HAP-1 (cell line): ENCODE data around the gene SEC14L1.

Experiments
- DNase-seq, 2 experiments: peaks; one replicate each; pipeline ENCODE4 v3.0.0-alpha.2; 2016 to 2020; ENCODE audit warnings: low spot score in 2 of 2
- H3K27me3 ChIP-seq: fragments of 250-450 bp; sonication (Bioruptor Pico); 2 replicates; pipeline ENCODE4 v1.5.1; 2020; ENCODE audit warnings: low read depth, mild to moderate bottlenecking, moderate library complexity
- H3K36me3 ChIP-seq: fragments of 250-450 bp; sonication (Bioruptor Pico); replicated peaks from 2 replicates; pipeline ENCODE4 v1.5.1; 2020; ENCODE audit warnings: mild to moderate bottlenecking
- H3K4me1 ChIP-seq: fragments of 250-450 bp; sonication (Bioruptor Pico); 2 replicates; pipeline ENCODE4 v1.5.1; 2020; ENCODE audit warnings: mild to moderate bottlenecking
- H3K4me3 ChIP-seq: fragments of 250-450 bp; sonication (Bioruptor Pico); 2 replicates; pipeline ENCODE4 v1.5.1; 2020; ENCODE audit warnings: mild to moderate bottlenecking, moderate library complexity
- H3K9me3 ChIP-seq: fragments of 250-450 bp; sonication (Bioruptor Pico); 2 replicates; pipeline ENCODE4 v1.5.1; 2020; ENCODE audit warnings: mild to moderate bottlenecking, moderate library complexity
- in situ Hi-C: fragments of 300-500 bp; cut with MboI; formaldehyde crosslinking; loops from 3 replicates; pipeline ENCODE4 v1.14.3; 2020; ENCODE audit warnings: low sequenced_read_pairs, inconsistent platforms, mixed read lengths

SEC14L1 gene

DNA sequence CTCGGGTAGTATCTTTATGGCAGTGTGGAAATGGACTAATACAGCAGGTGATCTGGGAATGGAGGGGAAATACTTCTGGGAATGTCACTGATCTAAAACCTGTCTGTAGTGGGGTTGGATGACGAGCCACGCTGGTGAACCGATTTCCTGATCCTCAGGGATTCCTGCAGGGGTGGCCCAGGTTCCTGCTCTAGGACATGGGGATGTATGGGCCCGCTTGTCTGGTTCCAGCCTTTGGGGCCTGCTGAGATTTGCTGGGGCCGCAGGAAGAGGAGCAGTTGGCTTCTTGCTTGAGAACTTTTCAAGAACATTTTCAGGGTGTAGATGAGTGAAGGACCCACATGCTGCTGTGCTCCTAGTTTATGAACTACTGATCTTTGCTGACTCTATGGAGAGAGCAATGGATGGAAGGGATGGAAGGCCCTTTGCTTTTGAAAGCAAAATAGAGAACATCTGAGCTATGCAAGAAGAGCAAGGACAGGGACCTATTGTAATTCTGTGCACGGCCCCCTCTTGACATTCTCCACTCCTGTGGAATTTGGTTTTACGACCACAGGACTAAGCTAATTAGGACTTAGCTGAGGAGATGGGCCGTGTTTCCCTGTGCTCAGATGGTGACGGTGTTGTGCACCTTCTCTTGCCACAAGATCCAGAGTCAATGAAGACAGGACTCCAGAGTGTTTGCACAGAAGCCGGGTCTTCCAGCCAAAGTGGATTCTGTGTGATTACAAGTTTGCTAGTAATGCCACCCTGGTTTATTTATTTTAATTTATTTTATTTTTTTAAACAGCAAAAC is 90.5 kb downstream of the SEC14L1 start:
- Histone ChIP-seq H3K27me3 (no peaks in the 10 kb centered on the region), H3K4me3 (no peak overlapping the region), H3K36me3 (no peaks in the 10 kb centered on the region), H3K4me1 (no peaks in the 10 kb centered on the region), H3K9me3 (no peaks in the 10 kb centered on the region)
- DNase-seq = no peak
- in situ Hi-C loops = no loop called here

DNA sequence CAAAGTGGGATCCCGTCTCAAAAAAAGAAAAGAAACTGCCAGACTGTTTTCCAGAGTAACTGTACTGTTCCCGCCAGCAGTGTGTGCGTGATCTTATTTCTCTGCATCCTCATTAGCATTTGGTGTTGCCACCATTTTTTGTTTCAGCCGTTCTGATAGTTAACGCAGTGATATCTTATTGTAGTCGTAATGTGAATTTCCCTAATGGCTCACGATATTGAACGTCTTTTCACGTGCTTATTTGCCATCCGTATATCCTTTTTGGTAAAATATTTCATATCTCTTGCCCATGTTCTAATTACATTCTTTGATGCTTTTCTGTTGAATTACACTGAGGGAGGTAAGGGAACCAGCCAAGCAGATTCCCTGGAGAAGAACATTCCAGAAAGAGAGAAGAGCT is 92.4 kb downstream of the SEC14L1 start:
- no peaks in the 10 kb centered on the region for H3K4me1 ChIP-seq
- H3K4me3 ChIP-seq = no peak overlapping the region
- no peaks in the 10 kb centered on the region for H3K9me3 ChIP-seq
- DNase-seq = no peak
- in situ Hi-C loops = no loop called here
- H3K27me3 ChIP-seq = no peaks in the 10 kb centered on the region
- H3K36me3 ChIP-seq = no peaks in the 10 kb centered on the region

- Histone ChIP-seq H3K4me1 (no peaks in the 10 kb centered on the region), H3K4me3 (no peak overlapping the region), H3K36me3 (no peaks in the 10 kb centered on the region), H3K27me3 (no peaks in the 10 kb centered on the region), H3K9me3 (no peaks in the 10 kb centered on the region)
- in situ Hi-C loops = no loop called here
- DNase-seq = no peak
Observed at GRCh38 chr17:77233635-77234334, 93.0 kb downstream of the SEC14L1 start.

DNA sequence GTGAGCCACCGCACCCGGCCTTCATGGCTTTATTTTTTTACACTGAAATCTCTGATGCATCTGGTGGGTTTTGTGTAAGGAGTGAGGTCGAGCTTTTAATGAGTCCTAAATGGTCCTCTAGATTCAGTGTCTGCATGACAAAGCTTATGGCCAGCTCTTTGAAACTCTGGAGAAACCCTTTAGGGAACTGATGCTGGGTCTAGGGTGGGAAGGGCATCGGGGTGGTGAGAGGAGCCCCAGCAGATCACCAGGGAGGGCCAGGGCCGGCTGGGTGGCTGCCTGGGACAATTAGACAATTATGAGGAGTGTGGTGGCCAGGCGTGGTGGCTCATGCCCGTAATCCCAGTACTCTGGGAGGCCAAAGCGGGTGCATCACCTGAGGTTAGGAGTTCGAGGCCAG is 93.9 kb downstream of the SEC14L1 start:
- DNase-seq = no peak
- no peaks in the 10 kb centered on the region for H3K36me3 ChIP-seq
- no peaks in the 10 kb centered on the region for H3K9me3 ChIP-seq
- no peaks in the 10 kb centered on the region for H3K4me1 ChIP-seq
- H3K4me3 ChIP-seq = no peak overlapping the region
- in situ Hi-C loops = no loop called here
- H3K27me3 ChIP-seq = no peaks in the 10 kb centered on the region

- Histone ChIP-seq H3K4me1 (no peaks in the 10 kb centered on the region), H3K36me3 (no peaks in the 10 kb centered on the region), H3K27me3 (no peaks in the 10 kb centered on the region), H3K9me3 (no peaks in the 10 kb centered on the region), H3K4me3 (no peak overlapping the region)
- no peak for DNase-seq
- in situ Hi-C loops = no loop called here
Observed at GRCh38 chr17:77235370-77235941, 94.7 kb downstream of the SEC14L1 start.

- no peak for DNase-seq
- Histone ChIP-seq H3K27me3 (no peaks in the 10 kb centered on the region), H3K36me3 (no peaks in the 10 kb centered on the region), H3K4me1 (peaks cover 3% of the 10 kb centered on the region), H3K4me3 (no peak overlapping the region), H3K9me3 (no peaks in the 10 kb centered on the region)
- in situ Hi-C loops = no loop called here
Observed at GRCh38 chr17:77237232-77238008, 96.7 kb downstream of the SEC14L1 start.

DNA sequence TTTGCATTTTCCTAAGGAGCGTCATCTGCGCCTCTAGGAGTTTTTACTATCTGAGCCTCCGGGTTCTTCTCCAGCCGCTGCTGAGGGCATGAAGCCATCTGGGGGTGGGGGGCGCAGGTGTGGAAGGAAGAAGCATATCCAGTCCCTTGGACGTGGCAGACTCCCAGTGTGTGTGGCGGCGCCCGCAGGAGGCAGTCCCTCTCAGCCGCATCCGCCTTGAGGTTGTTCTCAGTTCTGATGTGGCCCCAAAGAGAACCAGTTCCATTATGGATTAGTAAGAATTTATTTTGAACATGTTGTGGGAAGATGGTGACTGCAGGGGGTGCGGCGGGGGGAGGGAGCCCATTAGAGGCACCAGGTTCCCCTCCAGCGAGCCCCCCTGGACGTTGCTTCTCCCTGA is 100.2 kb downstream of the SEC14L1 start:
- H3K4me3 ChIP-seq = no peak overlapping the region
- no peak for DNase-seq
- no peaks in the 10 kb centered on the region for H3K36me3 ChIP-seq
- H3K9me3 ChIP-seq = no peaks in the 10 kb centered on the region
- H3K27me3 ChIP-seq = no peaks in the 10 kb centered on the region
- peaks cover 9% of the 10 kb centered on the region for H3K4me1 ChIP-seq
- in situ Hi-C loops = no loop called here

DNA sequence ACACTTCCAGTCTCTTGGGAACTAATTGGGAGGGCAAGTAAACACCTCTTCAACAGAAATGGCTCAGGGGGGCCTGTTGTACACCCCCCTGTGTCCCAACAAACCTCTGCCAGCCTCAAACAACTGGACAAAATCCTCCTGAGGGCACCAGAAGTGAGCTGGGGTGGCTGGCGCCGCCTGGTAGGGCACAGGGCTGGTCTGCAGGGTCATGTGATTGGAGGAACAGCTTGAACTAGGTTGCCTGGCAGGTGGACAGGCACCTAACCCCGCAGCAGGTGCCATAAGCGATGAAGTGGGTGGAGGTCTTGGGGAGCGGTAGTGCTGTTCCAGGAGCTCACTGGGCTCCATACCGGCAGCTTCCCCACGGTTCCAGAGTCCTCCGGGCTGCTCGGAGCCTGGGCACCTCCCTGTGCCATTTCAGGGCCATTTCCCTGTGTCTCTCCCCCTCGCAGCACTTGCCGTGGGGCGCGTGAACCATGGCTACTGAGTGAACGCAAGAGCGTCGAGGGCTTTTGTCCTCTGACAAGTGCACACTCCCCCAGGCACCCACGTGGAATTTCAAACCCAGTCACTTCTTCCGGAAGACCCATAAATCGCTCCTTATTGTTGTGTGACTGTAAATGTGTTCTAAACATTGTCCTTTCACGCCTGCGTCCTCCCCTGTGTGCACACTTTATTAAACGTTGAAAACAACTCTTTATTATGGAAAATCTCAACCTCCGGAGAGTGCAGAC is 101.5 kb downstream of the SEC14L1 start:
- no peak overlapping the region for H3K4me3 ChIP-seq
- peak; percentile 82 to 89 for DNase-seq
- in situ Hi-C loops = no loop called here

GRCh38 chr17:77245162-77245926 is 104.6 kb downstream of the SEC14L1 start:
- in situ Hi-C loops = loop anchor here (5.0 kb wide), 1 partner anchor 158 kb away; no protein-coding TSS in a partner anchor
- peaks cover 6% of the 10 kb centered on the region for H3K27me3 ChIP-seq
- H3K9me3 ChIP-seq = no peaks in the 10 kb centered on the region
- no peak overlapping the region for H3K4me3 ChIP-seq
- no peak for DNase-seq
- H3K36me3 ChIP-seq = no peaks in the 10 kb centered on the region
- H3K4me1 ChIP-seq = peaks cover 9% of the 10 kb centered on the region

More for the DNA sequence above, 101.5 kb downstream of the SEC14L1 start:
- H3K9me3 ChIP-seq = no peaks in the 10 kb centered on the region
- peaks cover 9% of the 10 kb centered on the region for H3K4me1 ChIP-seq
- H3K27me3 ChIP-seq = no peaks in the 10 kb centered on the region
- no peaks in the 10 kb centered on the region for H3K36me3 ChIP-seq

GRCh38 chr17:77246110-77247047 is 105.6 kb downstream of the SEC14L1 start:
- H3K4me3 ChIP-seq = peak overlapping the region; percentile 30
- H3K36me3 ChIP-seq = no peaks in the 10 kb centered on the region
- H3K9me3 ChIP-seq = no peaks in the 10 kb centered on the region
- H3K4me1 ChIP-seq = peaks cover 9% of the 10 kb centered on the region
- H3K27me3 ChIP-seq = peaks cover 7% of the 10 kb centered on the region
- DNase-seq = no peak
- in situ Hi-C loops = loop anchor here (5.0 kb wide), 1 partner anchor 159 kb away; no protein-coding TSS in a partner anchor

GRCh38 chr17:77247048-77247541 is 106.3 kb downstream of the SEC14L1 start:
- no peaks in the 10 kb centered on the region for H3K9me3 ChIP-seq
- no peaks in the 10 kb centered on the region for H3K36me3 ChIP-seq
- H3K4me3 ChIP-seq = peak overlapping the region; percentile 30
- in situ Hi-C loops = loop anchor here (5.0 kb wide), 1 partner anchor 160 kb away; no protein-coding TSS in a partner anchor
- H3K4me1 ChIP-seq = peaks cover 9% of the 10 kb centered on the region
- peak; percentile 71 to 94 for DNase-seq
- H3K27me3 ChIP-seq = peaks cover 14% of the 10 kb centered on the region
